H1 (cell line): ENCODE results near the gene ALG14. TPM values are rescaled to one million over a fixed set of nuclear protein-coding genes. Genes with fewer than 3 reads are reported as not detected.

Source experiments
- CTCF ChIA-PET: fragments of 300-600 bp; sonication (Branson Sonifier 250); formaldehyde crosslinking; loops from one replicate; lab custom pipeline; 2021; ENCODE audit not compliant: partially characterized antibody; lab: Charles Lee
- POLR2A ChIA-PET: fragments of 300-600 bp; sonication (Branson Sonifier 250); formaldehyde crosslinking; loops from one replicate; lab custom pipeline; 2021; ENCODE audit warnings: inconsistent platforms; ENCODE audit not compliant: partially characterized antibody; lab: Charles Lee
- DNase-seq, 2 experiments: peaks; one replicate each; pipeline versions ENCODE4 v3.0.0 to v3.0.0-alpha.2; 2010 to 2022; ENCODE audit warnings: low spot score in 2 of 2, low read depth in 1 of 2, mixed read lengths in 1 of 2
- FAIRE-seq: peaks from 2 replicates; lab custom pipeline; 2011; peaks lifted over from hg19 to GRCh38; lab: Jason Lieb, UNC
- H2AFZ ChIP-seq: 2 replicates; pipeline ENCODE4 v1.8.1; 2012; ENCODE audit warnings: low read length, inconsistent platforms
- H2AK5ac ChIP-seq: 2 replicates; pipeline ENCODE4 v1.6.1; 2013; ENCODE audit warnings: low read depth, low read length
- H2BK120ac ChIP-seq: replicated peaks from 2 replicates; pipeline ENCODE3; 2013; ENCODE audit warnings: low read depth, low read length, inconsistent platforms
- H2BK12ac ChIP-seq: 2 replicates; pipeline ENCODE4 v1.6.1; 2013; ENCODE audit warnings: low read depth, low read length
- H2BK15ac ChIP-seq: 2 replicates; pipeline ENCODE4 v1.6.1; 2013; ENCODE audit warnings: low read length
- H2BK20ac ChIP-seq: 2 replicates; pipeline ENCODE4 v1.6.1; 2013; ENCODE audit warnings: low read length
- H2BK5ac ChIP-seq: 2 replicates; pipeline ENCODE4 v1.6.1; 2013; ENCODE audit warnings: low read depth, low read length
- H3K14ac ChIP-seq: 2 replicates; pipeline ENCODE4 v1.6.1; 2013; ENCODE audit warnings: inconsistent platforms; ENCODE audit not compliant: insufficient read length
- H3K18ac ChIP-seq: 2 replicates; pipeline ENCODE4 v1.6.1; 2013; ENCODE audit warnings: low read length; ENCODE audit errors: extremely low read depth
- H3K23ac ChIP-seq: 2 replicates; pipeline ENCODE4 v1.6.1; 2013; ENCODE audit warnings: inconsistent platforms; ENCODE audit not compliant: insufficient read length
- H3K23me2 ChIP-seq: 2 replicates; pipeline ENCODE4 v1.6.1; 2013; ENCODE audit warnings: low read depth, low read length
- H3K27ac ChIP-seq: 2 replicates; pipeline ENCODE4 v1.6.1; 2011; ENCODE audit warnings: low read depth, low read length, inconsistent platforms
- H3K27me3 ChIP-seq, 4 experiments: replicated peaks in 1 of 4; 1 replicate in 1 of 4; 2 replicates in 3 of 4; pipeline versions ENCODE4 v1.6.1 to v1.8.1; 2011 to 2013; ENCODE audit warnings: low read length in 3 of 4, mild to moderate bottlenecking in 3 of 4, inconsistent platforms in 2 of 4, mixed read lengths in 2 of 4, moderate library complexity in 1 of 4; ENCODE audit not compliant: control insufficient read depth in 3 of 4, insufficient read depth in 3 of 4; ENCODE audit errors: extremely low read depth in 1 of 4
- H3K36me3 ChIP-seq, 4 experiments: 2 replicates each; pipeline versions ENCODE4 v1.6.1 to v1.8.1; 2011 to 2013; ENCODE audit warnings: mild to moderate bottlenecking in 4 of 4, low read length in 3 of 4, moderate library complexity in 2 of 4, control low read depth in 1 of 4, inconsistent platforms in 1 of 4; ENCODE audit not compliant: insufficient read depth in 4 of 4, control insufficient read depth in 2 of 4
- H3K4ac ChIP-seq: replicated peaks from 2 replicates; pipeline ENCODE3; 2013; ENCODE audit warnings: low read length, low read depth, mixed read lengths, inconsistent platforms; ENCODE audit not compliant: insufficient read length
- H3K4me1 ChIP-seq, 4 experiments: replicated peaks in 1 of 4; 1 replicate in 1 of 4; 2 replicates in 3 of 4; pipeline versions ENCODE4 v1.6.1 to v1.8.1; 2011 to 2013; ENCODE audit warnings: low read length in 3 of 4, inconsistent platforms in 2 of 4, mixed read lengths in 1 of 4; ENCODE audit not compliant: insufficient read depth in 4 of 4, control insufficient read depth in 3 of 4
- H3K4me2 ChIP-seq, 2 experiments: 2 replicates each; pipeline versions ENCODE4 v1.6.1 to v1.8.1; 2011 to 2013; ENCODE audit warnings: low read depth in 2 of 2, low read length in 2 of 2, control low read depth in 1 of 2, inconsistent platforms in 1 of 2, mild to moderate bottlenecking in 1 of 2; ENCODE audit not compliant: insufficient read depth in 1 of 2
- H3K4me3 ChIP-seq, 4 experiments: fragments of 200-600, 300-600 bp in 1 of 4; sonication (generic), shearing (Covaris generic), sonication (Bioruptor Twin) in 1 of 4; 2 replicates each; pipeline versions ENCODE4 v1.5.1 to v1.8.1; 2011 to 2016; ENCODE audit warnings: low read length in 4 of 4, low read depth in 3 of 4, control low read depth in 2 of 4, inconsistent platforms in 2 of 4, mild to moderate bottlenecking in 2 of 4, mixed read lengths in 1 of 4, moderate library complexity in 1 of 4; ENCODE audit not compliant: insufficient read depth in 2 of 4; ENCODE audit errors: extremely low read depth in 1 of 4
- H3K56ac ChIP-seq: replicated peaks from 2 replicates; pipeline ENCODE3; 2013; ENCODE audit warnings: low read depth, mild to moderate bottlenecking, mixed read lengths, low read length, inconsistent platforms; ENCODE audit not compliant: insufficient read length
- H3K79me1 ChIP-seq: 2 replicates; pipeline ENCODE4 v1.6.1; 2013; ENCODE audit warnings: low read depth, low read length, control low read depth
- H3K79me2 ChIP-seq, 2 experiments: 2 replicates each; pipeline versions ENCODE4 v1.6.1 to v1.8.1; 2012 to 2013; ENCODE audit warnings: low read length in 2 of 2, mild to moderate bottlenecking in 2 of 2, inconsistent platforms in 1 of 2; ENCODE audit not compliant: insufficient read depth in 2 of 2, control insufficient read depth in 1 of 2
- H3K9ac ChIP-seq, 4 experiments: replicated peaks in 1 of 4; 1 replicate in 1 of 4; 2 replicates in 3 of 4; pipeline versions ENCODE4 v1.6.1 to v1.8.1; 2011 to 2013; ENCODE audit warnings: low read depth in 3 of 4, low read length in 3 of 4, control low read depth in 2 of 4, mild to moderate bottlenecking in 2 of 4, moderate library complexity in 2 of 4, inconsistent platforms in 1 of 4; ENCODE audit errors: extremely low read depth in 1 of 4
- H3K9me3 ChIP-seq, 2 experiments: 2 replicates each; pipeline versions ENCODE4 v1.6.1 to v1.8.1; 2012 to 2013; ENCODE audit warnings: mild to moderate bottlenecking in 2 of 2, moderate library complexity in 2 of 2, control low read depth in 1 of 2, inconsistent platforms in 1 of 2, low read depth in 1 of 2, low read length in 1 of 2, mixed read lengths in 1 of 2; ENCODE audit not compliant: insufficient read depth in 2 of 2
- H4K20me1 ChIP-seq, 2 experiments: replicated peaks in 1 of 2; 2 replicates each; pipeline versions ENCODE3 to v1.8.1; 2011 to 2013; ENCODE audit warnings: inconsistent platforms in 2 of 2, low read length in 2 of 2, mild to moderate bottlenecking in 1 of 2; ENCODE audit not compliant: insufficient read depth in 2 of 2, control insufficient read depth in 1 of 2
- H4K5ac ChIP-seq: 2 replicates; pipeline ENCODE4 v1.6.1; 2013; ENCODE audit warnings: low read length, low read depth, mixed read lengths, inconsistent platforms; ENCODE audit not compliant: insufficient read length
- H4K8ac ChIP-seq: 2 replicates; pipeline ENCODE4 v1.8.0; 2013; ENCODE audit warnings: mild to moderate bottlenecking, moderate library complexity, low read length, inconsistent platforms; ENCODE audit not compliant: insufficient read depth; ENCODE audit errors: extremely low read depth
- H4K91ac ChIP-seq: replicated peaks from 2 replicates; pipeline ENCODE3; 2013; ENCODE audit warnings: low read length, mixed read lengths, inconsistent platforms; ENCODE audit not compliant: insufficient read length
- CBX8 ChIP-seq: fragments of 300-800, 300-1000 bp; sonication (generic); IDR thresholded peaks from 2 replicates; pipeline ENCODE4 v1.7.1; 2016; ENCODE audit warnings: low read depth, low read length, borderline replicate concordance
- CEBPB ChIP-seq: IDR thresholded peaks from 2 replicates; pipeline ENCODE4 v1.6.1; 2012; ENCODE audit warnings: low read depth, low read length
- EZH2 ChIP-seq: fragments of 200-600 bp; sonication (generic); IDR thresholded peaks from 2 replicates; pipeline ENCODE4 v1.7.1; 2012; ENCODE audit warnings: low read depth, mild to moderate bottlenecking, moderate library complexity, low read length, inconsistent platforms; ENCODE audit not compliant: severe bottlenecking
- GABPA ChIP-seq: IDR thresholded peaks from 2 replicates; pipeline ENCODE4 v1.6.1; 2011; ENCODE audit warnings: mild to moderate bottlenecking, low read length, moderate library complexity, borderline replicate concordance; ENCODE audit not compliant: insufficient read depth
- NANOG ChIP-seq: IDR thresholded peaks from 2 replicates; pipeline ENCODE4 v1.6.1; 2011; ENCODE audit warnings: low read length, low read depth, mild to moderate bottlenecking, inconsistent platforms; ENCODE audit not compliant: insufficient read depth, poor library complexity, severe bottlenecking
- POLR2AphosphoS5 ChIP-seq: IDR thresholded peaks from 2 replicates; pipeline ENCODE4 v1.6.1; 2011; ENCODE audit warnings: low read depth, low read length
- RAD21 ChIP-seq, 2 experiments: IDR thresholded peaks in 1 of 2; conservative IDR thresholded peaks in 1 of 2; 2 replicates each; pipeline ENCODE4 v1.6.1; 2011; ENCODE audit warnings: low read depth in 2 of 2, low read length in 2 of 2, improper control_type of control experiment in 1 of 2, inconsistent platforms in 1 of 2, mild to moderate bottlenecking in 1 of 2, moderate library complexity in 1 of 2
- SP1 ChIP-seq: IDR thresholded peaks from 2 replicates; pipeline ENCODE4 v1.6.1; 2011; ENCODE audit warnings: low read depth, low read length
- TAF1 ChIP-seq: IDR thresholded peaks from 2 replicates; pipeline ENCODE4 v1.6.1; 2011; ENCODE audit warnings: mild to moderate bottlenecking, low read depth, low read length
- TAF7 ChIP-seq: optimal IDR thresholded peaks from 2 replicates; pipeline ENCODE3; 2011; ENCODE audit warnings: low read depth, mild to moderate bottlenecking, inconsistent platforms, low read length, moderate library complexity, borderline replicate concordance
- TBP ChIP-seq: IDR thresholded peaks from 2 replicates; pipeline ENCODE4 v1.6.1; 2011; ENCODE audit warnings: low read depth, low read length, improper control_type of control experiment
- TCF12 ChIP-seq: IDR thresholded peaks from 2 replicates; pipeline ENCODE4 v1.6.1; 2011; ENCODE audit warnings: low read depth, mild to moderate bottlenecking, low read length
- WGBS, 2 experiments: shearing (Covaris generic) in 1 of 2; methylation state at CpG; one replicate each; pipeline versions ENCODE4 v1.1.6 to v1.1.7; 2013 to 2015; ENCODE audit warnings: low lambda C conversion rate in 2 of 2, mixed read lengths in 2 of 2, inconsistent platforms in 1 of 2, low coverage in 1 of 2, missing lambda C conversion rate in 1 of 2; ENCODE audit not compliant: insufficient replicate concordance in 2 of 2, insufficient coverage in 1 of 2, insufficient read length in 1 of 2; ENCODE audit errors: extremely low coverage in 1 of 2, missing lambda C conversion rate in 1 of 2; 5-methylcytosine and 5-hydroxymethylcytosine counted together
- polyA plus RNA-seq, 7 experiments: library from polyadenylated mRNA; depleted of rRNA in 3 of 7; stranded (reverse) in 5 of 7; unstranded in 2 of 7; fragments of >200 nt in 5 of 7; fragments of 200-250 nt in 2 of 7; gene quantifications; 1 replicate in 5 of 7; 2 replicates in 1 of 7; 4 replicates in 1 of 7; pipeline versions ENCODE4 v1.2.1 to v1.2.3, GENCODE V29; 2011 to 2013; ENCODE audit warnings: missing spikeins in 2 of 7, mixed read lengths in 2 of 7
- total RNA-seq: library from RNA; stranded (reverse); fragmentation: NEBNext Ultra II Directional; extraction: Animal tissue kit (Norgen Biotek cat#: 25700); gene quantifications from 2 replicates; pipeline ENCODE4 v1.2.1, GENCODE V29; 2021
- TF ChIP-seq, protein P1 (sequence below): IDR thresholded peaks from 2 replicates; pipeline ENCODE4 v1.6.1; 2012; ENCODE audit warnings: inconsistent platforms
- TF ChIP-seq, protein P2 (sequence below): IDR thresholded peaks from 2 replicates; pipeline ENCODE4 v1.6.1; 2011; ENCODE audit warnings: low read depth, mild to moderate bottlenecking, low read length; ENCODE audit not compliant: insufficient read depth

Gene ALG14
- total and polyA plus RNA-seq, 2 of the 8 experiments (the other 6 are each of a cell fraction or from before 2014, with no cell fraction given) = 0.95 to 1.3 TPM

DNA sequence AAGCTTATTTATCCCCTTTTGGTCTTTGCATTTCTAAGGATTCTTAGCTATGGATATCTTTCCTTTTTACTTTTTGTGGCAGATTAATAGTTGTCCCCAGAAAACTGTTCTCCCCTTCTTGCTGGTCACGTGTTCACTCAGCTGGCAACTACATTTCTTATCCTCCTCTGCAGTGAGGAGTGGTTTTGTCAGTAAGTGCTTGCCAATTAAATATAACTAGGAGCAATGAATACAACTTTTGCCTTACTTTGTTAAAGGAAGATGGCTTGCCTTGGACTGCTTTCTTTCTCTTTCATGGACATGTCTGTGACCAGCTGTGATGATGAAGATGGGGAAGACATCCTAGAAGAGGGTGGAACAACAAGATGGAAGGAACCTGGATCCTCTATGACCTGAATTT lies 15.6 kb upstream of the ALG14 start:
- H3K9me3 ChIP-seq = peaks cover 0 to 2% of the 10 kb centered on the region in 2 experiments; a peak in 1 of 4 replicates
- no peak overlapping the region for H2BK120ac ChIP-seq
- no peak for FAIRE-seq
- H2BK5ac ChIP-seq = no peak overlapping the region
- no peaks in the 10 kb centered on the region for H3K27me3 ChIP-seq
- TF ChIP-seq TAF7 (no peak), POLR2AphosphoS5 (no peak), TBP (no peak), CBX8 (no peak), NANOG (no peak), RAD21 (IDR thresholded peaks at IDR 0.05 in 1 of 2, conservative IDR thresholded peaks at IDR 0.05 in 1 of 2; ENCODE audit: low read depth in 2 of 2, low read length in 2 of 2) (no peak), CEBPB (no peak), TCF12 (no peak), TAF1 (no peak), EZH2 (no peak), SP1 (no peak), GABPA (no peak)
- TF ChIP-seq, protein P1, sequence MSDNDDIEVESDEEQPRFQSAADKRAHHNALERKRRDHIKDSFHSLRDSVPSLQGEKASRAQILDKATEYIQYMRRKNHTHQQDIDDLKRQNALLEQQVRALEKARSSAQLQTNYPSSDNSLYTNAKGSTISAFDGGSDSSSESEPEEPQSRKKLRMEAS = no peak
- TF ChIP-seq, protein P2, sequence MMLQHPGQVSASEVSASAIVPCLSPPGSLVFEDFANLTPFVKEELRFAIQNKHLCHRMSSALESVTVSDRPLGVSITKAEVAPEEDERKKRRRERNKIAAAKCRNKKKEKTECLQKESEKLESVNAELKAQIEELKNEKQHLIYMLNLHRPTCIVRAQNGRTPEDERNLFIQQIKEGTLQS = no peak
- H3K4me2 ChIP-seq = no peak overlapping the region
- H3K9ac ChIP-seq = no peak overlapping the region
- no peak overlapping the region for H2BK15ac ChIP-seq
- H3K79me1 ChIP-seq = no peaks in the 10 kb centered on the region
- 100% methylated on average over 1 of the region's 1 CpG; no CpG with 5 or more reads in 1 of the 2 experiments for WGBS, 2 experiments
- no peaks in the 10 kb centered on the region for H3K23me2 ChIP-seq
- no peaks in the 10 kb centered on the region for H4K20me1 ChIP-seq
- H3K4me3 ChIP-seq = no peak overlapping the region
- ChIA-PET POLR2A (no interaction called here), CTCF (interaction anchor here (0.6 to 1.6 kb wide), 5 partner anchors 18 to 1685 kb away, joined by 3 to 5 read pairs (median 5); partner anchors contain the start of genes RWDD3 and TLCD4)
- H2AK5ac ChIP-seq = no peak overlapping the region
- H2BK12ac ChIP-seq = no peak overlapping the region
- H3K4ac ChIP-seq = no peak overlapping the region
- no peak overlapping the region for H2AFZ ChIP-seq
- no peak overlapping the region for H3K56ac ChIP-seq
- H4K5ac ChIP-seq = no peak overlapping the region
- no peak overlapping the region for H3K18ac ChIP-seq
- no peaks in the 10 kb centered on the region for H3K36me3 ChIP-seq
- no peak overlapping the region for H2BK20ac ChIP-seq
- H3K4me1 ChIP-seq = peaks cover 0 to 10% (median 6%) of the 10 kb centered on the region in 4 experiments; a peak in 6 of 7 replicates
- H3K79me2 ChIP-seq = no peaks in the 10 kb centered on the region
- DNase-seq = no peak
- no peak overlapping the region for H3K27ac ChIP-seq
- H3K23ac ChIP-seq = no peak overlapping the region
- H4K8ac ChIP-seq = no peak overlapping the region
- H3K14ac ChIP-seq = no peak overlapping the region
- no peak overlapping the region for H4K91ac ChIP-seq
